ENCODE data around the gene DBN1. TPM values are rescaled to one million over a fixed set of nuclear protein-coding genes. Genes with fewer than 3 reads are reported as not detected.

The DBN1 gene
- total and polyA plus RNA-seq, 9 of the 15 experiments (the other 6 are each of a cell fraction or from before 2014, with no cell fraction given) = 0.25 to 87.2 (median 27.9) TPM

DNA sequence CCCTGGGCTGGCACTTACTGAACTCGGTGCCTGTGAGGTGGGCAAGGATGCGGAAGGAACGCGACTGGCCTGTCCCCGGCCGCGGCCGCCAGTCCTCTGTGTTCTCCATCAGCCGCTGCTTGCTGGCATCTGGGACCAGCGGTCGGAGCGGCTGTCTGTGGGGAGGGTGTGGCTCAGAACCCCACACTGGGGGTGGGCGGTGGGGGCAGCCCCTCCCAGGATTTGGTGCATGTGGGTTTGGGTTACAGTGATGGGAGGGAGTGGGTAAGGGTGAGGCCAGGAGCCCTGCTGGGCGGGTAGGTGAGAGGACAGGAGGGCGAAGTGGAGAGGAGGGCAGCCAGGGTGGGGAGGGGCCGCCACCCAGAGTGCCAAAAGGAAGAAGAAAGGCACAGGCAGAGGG is 17.6 kb upstream of the DBN1 start:
- H3K4me3 ChIP-seq = no peak overlapping the region
- H2AFZ ChIP-seq (ENCODE audit: low read depth, low read length) = no peak overlapping the region
- H3K9ac ChIP-seq (ENCODE audit: insufficient read depth in 1 of 2, low read depth in 2 of 2, low read length in 2 of 2) = peak overlapping the region in 1 of 2 experiments; percentile 0; a peak in 2 of 4 replicates
- H3K4me2 ChIP-seq (ENCODE audit: insufficient read depth, low read length) = 0 out of 2 replicates have a peak overlapping the region, but pooled peaks have one; percentile 6
- WGBS (ENCODE audit: insufficient coverage, low coverage, missing lambda C conversion rate) = 91% methylated on average over 12 of the region's 16 CpGs
- H3K27me3 ChIP-seq (ENCODE audit: control insufficient read depth in 2 of 2, insufficient read depth in 2 of 2, low read length in 2 of 2) = no peaks in the 10 kb centered on the region
- intact Hi-C loops (cut with micrococcal nuclease) (loop anchor here (1.0 kb wide), 1 partner anchor 10 kb away; no protein-coding TSS in a partner anchor), in situ Hi-C loops (cut with MboI) (no loop called here)
- peaks cover 35 to 74% of the 10 kb centered on the region in 2 experiments for H3K4me1 ChIP-seq (replicated peaks in 1 of 2; ENCODE audit: control insufficient read depth in 2 of 2, insufficient read depth in 2 of 2, low read length in 2 of 2)
- CTCF ChIA-PET (ENCODE audit: low intra/inter-chr PET ratio) = interaction anchor here (0.6 to 2.2 kb wide), 4 partner anchors 8 to 34 kb away, joined by 3 to 19 read pairs (median 4); no protein-coding TSS in a partner anchor
- H4K20me1 ChIP-seq (replicated peaks; ENCODE audit: control insufficient read depth, insufficient read depth, low read length) = peaks cover 3% of the 10 kb centered on the region; the same call in 1 of the 2 replicates
- peaks cover 85% of the 10 kb centered on the region; the same call in 2 of the 3 replicates for H3K36me3 ChIP-seq (ENCODE audit: control insufficient read depth, insufficient read depth, low read length)
- no TSS peak for BruUV-seq (replicated peaks)
- H3K79me2 ChIP-seq (ENCODE audit: control insufficient read depth, insufficient read depth, low read length) = peaks cover 33% of the 10 kb centered on the region
- FAIRE-seq (no peak), DNase-seq (ENCODE audit: extremely low read depth in 1 of 4, low spot score in 3 of 4) (peak in 2 of 4 experiments; percentile 41 to 43), ATAC-seq (no peak)
- POLR2A ChIA-PET = interaction anchor here (1.0 to 4.0 kb wide), 5 partner anchors 10 to 36 kb away, joined by 3 to 21 read pairs (median 4); no protein-coding TSS in a partner anchor
- no peaks in the 10 kb centered on the region for H3K9me3 ChIP-seq (replicated peaks; ENCODE audit: control insufficient read depth, insufficient read depth, low read depth, low read length)
- H3K9me1 ChIP-seq (ENCODE audit: control insufficient read depth, insufficient read depth, low read length) = no peaks in the 10 kb centered on the region
- TF ChIP-seq RBM22 (IDR thresholded peaks at IDR 0.05; ENCODE audit: low read depth, low read length, poor library complexity, severe bottlenecking) (peak; percentile 12), SMARCA5 (IDR thresholded peaks at IDR 0.05) (0 out of 2 replicates have a peak, but pooled peaks have one; percentile 40), TRIM24 (IDR thresholded peaks at IDR 0.05) (no peak), TEAD1 (CRISPR knock-in tag; IDR thresholded peaks at IDR 0.05) (0 out of 4 replicates have a peak, but pooled peaks of 1 of the 2 experiments have one; percentile 30), RBFOX2 (IDR thresholded peaks at IDR 0.05; ENCODE audit: low read depth, low read length) (peak; percentile 52)
- H3K27ac ChIP-seq (ENCODE audit: extremely low read depth, low read depth, low read length) = peak overlapping the region; percentile 23; the same call in 1 of the 3 replicates

Data from K562 (cell line).